Effector memory CD4-positive, alpha-beta T cell (primary cell): Measurements from ENCODE around the gene MYO5B.
A peak's percentile ranks its signal among the peaks of the same experiment; 100 is the strongest.

Source experiments
- DNase-seq, 3 donors: peaks; one replicate each; pipeline ENCODE4 v3.0.0-alpha.2; 2020
- H3K27ac ChIP-seq: 2 replicates; pipeline ENCODE4 v1.7.0; 2013; ENCODE audit warnings: mild to moderate bottlenecking, low read length, moderate library complexity; ENCODE audit not compliant: insufficient read depth, poor library complexity, severe bottlenecking
- H3K27me3 ChIP-seq: replicated peaks from 2 replicates; pipeline ENCODE4 v1.7.0; 2013; ENCODE audit warnings: mild to moderate bottlenecking, low read length; ENCODE audit not compliant: insufficient read depth, control insufficient read depth, poor library complexity, severe bottlenecking
- H3K36me3 ChIP-seq: 2 replicates; pipeline ENCODE4 v1.7.0; 2013; ENCODE audit warnings: mild to moderate bottlenecking, low read length, moderate library complexity; ENCODE audit not compliant: control insufficient read depth, insufficient read depth
- H3K4me1 ChIP-seq: 2 replicates; pipeline ENCODE4 v1.7.0; 2013; ENCODE audit warnings: low read length, mild to moderate bottlenecking; ENCODE audit not compliant: control insufficient read depth, insufficient read depth, poor library complexity, severe bottlenecking
- H3K4me3 ChIP-seq: 2 replicates; pipeline ENCODE4 v1.7.0; 2013; ENCODE audit warnings: low read length, low read depth, mild to moderate bottlenecking; ENCODE audit not compliant: insufficient read depth, poor library complexity, severe bottlenecking
- H3K9me3 ChIP-seq: 2 replicates; pipeline ENCODE4 v1.7.0; 2013; ENCODE audit warnings: mild to moderate bottlenecking, low read length, moderate library complexity; ENCODE audit not compliant: control insufficient read depth

MYO5B gene

GRCh38 chr18:49862656-49863385 lies 332.1 kb downstream of the MYO5B start:
- Histone ChIP-seq H3K27ac (no peak overlapping the region), H3K36me3 (no peaks in the 10 kb centered on the region), H3K4me1 (no peaks in the 10 kb centered on the region), H3K27me3 (no peaks in the 10 kb centered on the region), H3K4me3 (no peak overlapping the region), H3K9me3 (no peaks in the 10 kb centered on the region)
- no peak for DNase-seq

- H3K27me3 ChIP-seq, result no peaks in the 10 kb centered on the region
- no peaks in the 10 kb centered on the region for H3K9me3 ChIP-seq
- H3K27ac ChIP-seq, result no peak overlapping the region
- H3K4me1 ChIP-seq, result no peaks in the 10 kb centered on the region
- no peak overlapping the region for H3K4me3 ChIP-seq
- H3K36me3 ChIP-seq, result no peaks in the 10 kb centered on the region
- DNase-seq, result no peak
Observed at GRCh38 chr18:49861659-49862058, 333.3 kb downstream of the MYO5B start.

GRCh38 chr18:49859725-49860124 lies 335.2 kb downstream of the MYO5B start:
- no peaks in the 10 kb centered on the region for H3K9me3 ChIP-seq
- no peaks in the 10 kb centered on the region for H3K4me1 ChIP-seq
- H3K27me3 ChIP-seq, result no peaks in the 10 kb centered on the region
- no peak overlapping the region for H3K4me3 ChIP-seq
- no peak overlapping the region for H3K27ac ChIP-seq
- H3K36me3 ChIP-seq, result no peaks in the 10 kb centered on the region
- no peak for DNase-seq

- no peaks in the 10 kb centered on the region for H3K9me3 ChIP-seq
- H3K36me3 ChIP-seq, result no peaks in the 10 kb centered on the region
- H3K27ac ChIP-seq, result no peak overlapping the region
- no peak overlapping the region for H3K4me3 ChIP-seq
- DNase-seq, result no peak
- H3K4me1 ChIP-seq, result no peaks in the 10 kb centered on the region
- H3K27me3 ChIP-seq, result no peaks in the 10 kb centered on the region
Observed at GRCh38 chr18:49859021-49859359, 336.0 kb downstream of the MYO5B start.

GRCh38 chr18:49858309-49859020 lies 336.5 kb downstream of the MYO5B start:
- no peaks in the 10 kb centered on the region for H3K4me1 ChIP-seq
- DNase-seq, result peak; percentile 21 to 44 (median 33)
- no peaks in the 10 kb centered on the region for H3K27me3 ChIP-seq
- H3K36me3 ChIP-seq, result no peaks in the 10 kb centered on the region
- no peaks in the 10 kb centered on the region for H3K9me3 ChIP-seq
- no peak overlapping the region for H3K27ac ChIP-seq
- no peak overlapping the region for H3K4me3 ChIP-seq

- Histone ChIP-seq H3K27ac (no peak overlapping the region), H3K4me1 (no peaks in the 10 kb centered on the region), H3K27me3 (no peaks in the 10 kb centered on the region), H3K36me3 (no peaks in the 10 kb centered on the region), H3K9me3 (no peaks in the 10 kb centered on the region), H3K4me3 (no peak overlapping the region)
- no peak for DNase-seq
Observed at GRCh38 chr18:49857708-49858107, 337.2 kb downstream of the MYO5B start.

- no peak for DNase-seq
- no peak overlapping the region for H3K27ac ChIP-seq
- H3K36me3 ChIP-seq, result no peaks in the 10 kb centered on the region
- no peaks in the 10 kb centered on the region for H3K27me3 ChIP-seq
- no peak overlapping the region for H3K4me3 ChIP-seq
- no peaks in the 10 kb centered on the region for H3K9me3 ChIP-seq
- no peaks in the 10 kb centered on the region for H3K4me1 ChIP-seq
Observed at GRCh38 chr18:49856496-49856895, 338.5 kb downstream of the MYO5B start.

GRCh38 chr18:49855711-49856415 lies 339.1 kb downstream of the MYO5B start:
- Histone ChIP-seq H3K27ac (no peak overlapping the region), H3K9me3 (no peaks in the 10 kb centered on the region), H3K4me1 (no peaks in the 10 kb centered on the region), H3K36me3 (no peaks in the 10 kb centered on the region), H3K4me3 (no peak overlapping the region), H3K27me3 (no peaks in the 10 kb centered on the region)
- DNase-seq, result no peak

GRCh38 chr18:49854681-49855080 lies 340.3 kb downstream of the MYO5B start:
- H3K27me3 ChIP-seq, result no peaks in the 10 kb centered on the region
- no peak for DNase-seq

GRCh38 chr18:49853436-49853835 lies 341.5 kb downstream of the MYO5B start:
- DNase-seq, result no peak
- no peaks in the 10 kb centered on the region for H3K27me3 ChIP-seq

More at GRCh38 chr18:49854681-49855080, 340.3 kb downstream of the MYO5B start:
- Histone ChIP-seq H3K4me3 (no peak overlapping the region), H3K36me3 (no peaks in the 10 kb centered on the region), H3K27ac (no peak overlapping the region), H3K9me3 (no peaks in the 10 kb centered on the region), H3K4me1 (no peaks in the 10 kb centered on the region)

More at GRCh38 chr18:49853436-49853835, 341.5 kb downstream of the MYO5B start:
- H3K9me3 ChIP-seq, result no peaks in the 10 kb centered on the region
- H3K4me1 ChIP-seq, result no peaks in the 10 kb centered on the region
- H3K4me3 ChIP-seq, result no peak overlapping the region
- no peaks in the 10 kb centered on the region for H3K36me3 ChIP-seq
- no peak overlapping the region for H3K27ac ChIP-seq
